VCaP (cell line): ENCODE results near the gene BLVRA.

Source experiments
- H3K27ac ChIP-seq: fragments of 450-650 bp; 2 replicates; pipeline ENCODE4 v1.5.1; 2017
- CTCF ChIP-seq: fragments of 450-650 bp; conservative IDR thresholded peaks from 2 replicates; pipeline ENCODE4 v1.5.1; 2017; ENCODE audit warnings: mild to moderate bottlenecking, moderate library complexity

Gene BLVRA

GRCh38 chr7:43760861-43761260 lies 2.4 kb downstream of the BLVRA start:
- no peak overlapping the region for H3K27ac ChIP-seq
- no peak for TF ChIP-seq CTCF

- TF ChIP-seq CTCF = no peak
- no peak overlapping the region for H3K27ac ChIP-seq
Observed at GRCh38 chr7:43761382-43761781, 2.9 kb downstream of the BLVRA start.

- TF ChIP-seq CTCF = no peak
- no peak overlapping the region for H3K27ac ChIP-seq
Observed at GRCh38 chr7:43761938-43762692, 3.6 kb downstream of the BLVRA start.

- no peak for TF ChIP-seq CTCF
- peak overlapping the region; percentile 54 for H3K27ac ChIP-seq
Observed at GRCh38 chr7:43763183-43763582, 4.7 kb downstream of the BLVRA start.

- TF ChIP-seq CTCF = no peak
- peak overlapping the region; percentile 54 for H3K27ac ChIP-seq
Observed at GRCh38 chr7:43764039-43764761, 5.7 kb downstream of the BLVRA start.

GRCh38 chr7:43764807-43765491 lies 6.5 kb downstream of the BLVRA start:
- H3K27ac ChIP-seq = peak overlapping the region; percentile 54
- no peak for TF ChIP-seq CTCF

GRCh38 chr7:43766564-43766963 lies 8.1 kb downstream of the BLVRA start:
- no peak overlapping the region for H3K27ac ChIP-seq
- TF ChIP-seq CTCF = no peak
